H9 (cell line): ENCODE data around the gene RALGPS2. TPM values are rescaled to one million over a fixed set of nuclear protein-coding genes. Genes with fewer than 3 reads are reported as not detected.

Experiments
- DNase-seq: peaks from one replicate; pipeline ENCODE4 v3.0.0-alpha.2; 2017
- H2AFZ ChIP-seq: one replicate; pipeline ENCODE4 v1.6.1; 2013; ENCODE audit warnings: mild to moderate bottlenecking, low read length, control low read depth, moderate library complexity
- H2AK5ac ChIP-seq: 2 replicates; pipeline ENCODE4 v1.6.1; 2013; ENCODE audit warnings: low read length, control low read depth, mixed read lengths; ENCODE audit not compliant: insufficient read length
- H2BK120ac ChIP-seq: one replicate; pipeline ENCODE4 v1.6.1; 2013; ENCODE audit warnings: low read depth, mild to moderate bottlenecking, low read length, control low read depth, inconsistent platforms; ENCODE audit not compliant: poor library complexity, severe bottlenecking
- H2BK12ac ChIP-seq: 2 replicates; pipeline ENCODE4 v1.6.1; 2013; ENCODE audit warnings: low read length, control low read depth, mixed read lengths, low read depth; ENCODE audit not compliant: insufficient read length
- H2BK15ac ChIP-seq: 2 replicates; pipeline ENCODE4 v1.6.1; 2013; ENCODE audit warnings: low read depth, low read length, control low read depth
- H2BK20ac ChIP-seq: one replicate; pipeline ENCODE4 v1.6.1; 2013; ENCODE audit warnings: low read depth, mild to moderate bottlenecking, low read length, control low read depth, inconsistent platforms; ENCODE audit not compliant: poor library complexity, severe bottlenecking
- H2BK5ac ChIP-seq: 2 replicates; pipeline ENCODE4 v1.6.1; 2013; ENCODE audit warnings: low read length, control low read depth, mixed read lengths; ENCODE audit not compliant: insufficient read length
- H3K14ac ChIP-seq: 2 replicates; pipeline ENCODE4 v1.6.1; 2013; ENCODE audit warnings: low read length, control low read depth; ENCODE audit not compliant: insufficient read depth
- H3K18ac ChIP-seq: 2 replicates; pipeline ENCODE4 v1.6.1; 2013; ENCODE audit warnings: low read depth, mild to moderate bottlenecking, mixed read lengths, low read length, control low read depth; ENCODE audit not compliant: insufficient read length
- H3K23ac ChIP-seq: 2 replicates; pipeline ENCODE4 v1.6.1; 2013; ENCODE audit warnings: low read length, control low read depth, mixed read lengths, low read depth; ENCODE audit not compliant: insufficient read length
- H3K23me2 ChIP-seq: 2 replicates; pipeline ENCODE4 v1.6.1; 2013; ENCODE audit warnings: low read depth, mild to moderate bottlenecking, mixed read lengths, low read length, control low read depth; ENCODE audit not compliant: insufficient read length, poor library complexity, severe bottlenecking
- H3K27ac ChIP-seq: 2 replicates; pipeline ENCODE4 v1.5.1; 2013; ENCODE audit warnings: low read length, control low read depth, mixed read lengths, low read depth; ENCODE audit not compliant: insufficient read length
- H3K27me3 ChIP-seq: 2 replicates; pipeline ENCODE4 v1.6.1; 2013; ENCODE audit warnings: low read length, control low read depth, inconsistent platforms; ENCODE audit not compliant: insufficient read depth
- H3K4ac ChIP-seq: 2 replicates; pipeline ENCODE4 v1.6.1; 2013; ENCODE audit warnings: low read depth, mild to moderate bottlenecking, control low read depth, inconsistent platforms, low read length, moderate library complexity
- H3K4me1 ChIP-seq: 2 replicates; pipeline ENCODE4 v1.6.1; 2013; ENCODE audit warnings: low read length, control low read depth, inconsistent platforms; ENCODE audit not compliant: insufficient read depth
- H3K4me2 ChIP-seq: 2 replicates; pipeline ENCODE4 v1.6.1; 2013; ENCODE audit warnings: low read length, control low read depth, mixed read lengths; ENCODE audit not compliant: insufficient read length, insufficient read depth
- H3K56ac ChIP-seq: 2 replicates; pipeline ENCODE4 v1.6.1; 2013; ENCODE audit warnings: low read depth, mild to moderate bottlenecking, mixed read lengths, low read length, control low read depth; ENCODE audit not compliant: insufficient read length
- H3K79me1 ChIP-seq: 2 replicates; pipeline ENCODE4 v1.6.1; 2013; ENCODE audit warnings: low read depth, mild to moderate bottlenecking, moderate library complexity, low read length, control low read depth, inconsistent platforms; ENCODE audit not compliant: insufficient read depth, poor library complexity, severe bottlenecking
- H3K79me2 ChIP-seq: 2 replicates; pipeline ENCODE4 v1.6.1; 2013; ENCODE audit warnings: low read length, control low read depth, inconsistent platforms; ENCODE audit not compliant: insufficient read depth
- H3K9ac ChIP-seq: 2 replicates; pipeline ENCODE4 v1.6.1; 2013; ENCODE audit warnings: low read length, control low read depth, mixed read lengths; ENCODE audit not compliant: insufficient read length; ENCODE audit errors: extremely low read depth
- H3K9me3 ChIP-seq: one replicate; pipeline ENCODE4 v1.6.1; 2013; ENCODE audit warnings: low read depth, low read length, inconsistent platforms; ENCODE audit not compliant: control insufficient read depth
- H3T11ph ChIP-seq: one replicate; pipeline ENCODE4 v1.6.1; 2013; ENCODE audit warnings: mild to moderate bottlenecking, low read length, control low read depth, inconsistent platforms
- H4K20me1 ChIP-seq: one replicate; pipeline ENCODE4 v1.6.1; 2013; ENCODE audit not compliant: control insufficient read depth, insufficient read length, insufficient read depth
- H4K5ac ChIP-seq: 2 replicates; pipeline ENCODE4 v1.6.1; 2013; ENCODE audit warnings: low read depth, mild to moderate bottlenecking, mixed read lengths, low read length, control low read depth; ENCODE audit not compliant: insufficient read length
- H4K8ac ChIP-seq: replicated peaks from 2 replicates; pipeline ENCODE4 v1.6.1; 2013; ENCODE audit warnings: low read length, control low read depth, mixed read lengths, low read depth; ENCODE audit not compliant: insufficient read length
- H4K91ac ChIP-seq: 2 replicates; pipeline ENCODE4 v1.6.1; 2013; ENCODE audit warnings: low read depth, mild to moderate bottlenecking, moderate library complexity, mixed read lengths, low read length, control low read depth; ENCODE audit not compliant: insufficient read length
- H3K27ac Mint-ChIP-seq, 3 experiments: 2 replicates in 2 of 3; 3 replicates in 1 of 3; pipeline ENCODE4 v1.8.0; 2020 to 2021; ENCODE audit warnings: mixed read lengths in 3 of 3, mild to moderate bottlenecking in 1 of 3, moderate library complexity in 1 of 3
- H3K27me3 Mint-ChIP-seq: 2 replicates; pipeline ENCODE4 v1.8.0; 2021; ENCODE audit warnings: low read depth, mild to moderate bottlenecking, moderate library complexity, mixed read lengths
- H3K36me3 Mint-ChIP-seq, 3 experiments: 2 replicates in 2 of 3; 3 replicates in 1 of 3; pipeline ENCODE4 v1.8.0; 2020 to 2021; ENCODE audit warnings: low read depth in 3 of 3, mixed read lengths in 3 of 3; ENCODE audit not compliant: insufficient read depth in 1 of 3
- H3K4me1 Mint-ChIP-seq, 2 experiments: 2 replicates each; pipeline ENCODE4 v1.8.0; 2020; ENCODE audit warnings: mixed read lengths in 2 of 2
- H3K4me3 Mint-ChIP-seq, 2 experiments: 2 replicates in 1 of 2; 3 replicates in 1 of 2; pipeline ENCODE4 v1.8.0; 2020 to 2021; ENCODE audit warnings: mild to moderate bottlenecking in 2 of 2, mixed read lengths in 2 of 2, moderate library complexity in 1 of 2
- H3K9me3 Mint-ChIP-seq, 2 experiments: 2 replicates in 1 of 2; 3 replicates in 1 of 2; pipeline ENCODE4 v1.8.0; 2020; ENCODE audit warnings: mild to moderate bottlenecking in 2 of 2, mixed read lengths in 2 of 2, moderate library complexity in 1 of 2
- WGBS: extraction: QIAGEN DNeasy Blood & Tissue Kit; methylation state at CpG from one replicate; pipeline ENCODE4 v1.1.7; 2013; ENCODE audit warnings: missing lambda C conversion rate, low lambda C conversion rate, mixed read lengths; ENCODE audit not compliant: insufficient read length; ENCODE audit errors: extremely low coverage; 5-methylcytosine and 5-hydroxymethylcytosine counted together
- total RNA-seq: library from RNA; stranded (reverse); gene quantifications from 2 replicates; pipeline ENCODE4 v1.2.1, GENCODE V29; 2021
- TF ChIP-seq, protein P1 (sequence below): fragments of 200-600 bp; sonication (generic); conservative IDR thresholded peaks from 3 replicates; pipeline ENCODE4 v1.8.0; 2021; ENCODE audit warnings: antibody characterized with exemption, mild to moderate bottlenecking

The RALGPS2 gene
- total RNA-seq, 1 experiment from 2014 or later = 32.6 TPM

- no peaks in the 10 kb centered on the region for H3K9me3 ChIP-seq
- H4K5ac ChIP-seq = no peak overlapping the region
- H3K56ac ChIP-seq = no peak overlapping the region
- no peak overlapping the region for H3T11ph ChIP-seq
- no peak overlapping the region for H3K4me2 ChIP-seq
- H3K79me2 ChIP-seq = no peaks in the 10 kb centered on the region
- H2AK5ac ChIP-seq = no peak overlapping the region
- H3K23ac ChIP-seq = no peak overlapping the region
- no peaks in the 10 kb centered on the region for H3K23me2 ChIP-seq
- H4K8ac ChIP-seq = no peak overlapping the region
- H3K36me3 Mint-ChIP-seq = peaks cover 0 to 15% (median 12%) of the 10 kb centered on the region in 3 experiments; a peak in 5 of 7 replicates
- no peaks in the 10 kb centered on the region for H4K20me1 ChIP-seq
- H2BK15ac ChIP-seq = no peak overlapping the region
- H2BK20ac ChIP-seq = no peak overlapping the region
- no peak overlapping the region for H3K14ac ChIP-seq
- no peak overlapping the region for H2AFZ ChIP-seq
- H2BK120ac ChIP-seq = no peak overlapping the region
- H3K4me1 Mint-ChIP-seq = no peaks in the 10 kb centered on the region
- no peak overlapping the region for H3K9ac ChIP-seq
- no peak overlapping the region for H2BK12ac ChIP-seq
- no peak overlapping the region for H3K27ac ChIP-seq
- H3K79me1 ChIP-seq = no peaks in the 10 kb centered on the region
- TF ChIP-seq, protein P1, sequence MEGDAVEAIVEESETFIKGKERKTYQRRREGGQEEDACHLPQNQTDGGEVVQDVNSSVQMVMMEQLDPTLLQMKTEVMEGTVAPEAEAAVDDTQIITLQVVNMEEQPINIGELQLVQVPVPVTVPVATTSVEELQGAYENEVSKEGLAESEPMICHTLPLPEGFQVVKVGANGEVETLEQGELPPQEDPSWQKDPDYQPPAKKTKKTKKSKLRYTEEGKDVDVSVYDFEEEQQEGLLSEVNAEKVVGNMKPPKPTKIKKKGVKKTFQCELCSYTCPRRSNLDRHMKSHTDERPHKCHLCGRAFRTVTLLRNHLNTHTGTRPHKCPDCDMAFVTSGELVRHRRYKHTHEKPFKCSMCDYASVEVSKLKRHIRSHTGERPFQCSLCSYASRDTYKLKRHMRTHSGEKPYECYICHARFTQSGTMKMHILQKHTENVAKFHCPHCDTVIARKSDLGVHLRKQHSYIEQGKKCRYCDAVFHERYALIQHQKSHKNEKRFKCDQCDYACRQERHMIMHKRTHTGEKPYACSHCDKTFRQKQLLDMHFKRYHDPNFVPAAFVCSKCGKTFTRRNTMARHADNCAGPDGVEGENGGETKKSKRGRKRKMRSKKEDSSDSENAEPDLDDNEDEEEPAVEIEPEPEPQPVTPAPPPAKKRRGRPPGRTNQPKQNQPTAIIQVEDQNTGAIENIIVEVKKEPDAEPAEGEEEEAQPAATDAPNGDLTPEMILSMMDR = no peak
- H3K4me3 Mint-ChIP-seq = no peak overlapping the region
- no peak overlapping the region for H3K27ac Mint-ChIP-seq
- no peak overlapping the region for H3K18ac ChIP-seq
- no CpG with 5 or more reads among the region's 4 CpGs for WGBS
- H3K4me1 ChIP-seq = no peaks in the 10 kb centered on the region
- H3K4ac ChIP-seq = no peak overlapping the region
- H3K9me3 Mint-ChIP-seq = no peaks in the 10 kb centered on the region
- H3K27me3 Mint-ChIP-seq = no peaks in the 10 kb centered on the region
- no peak for DNase-seq
- H4K91ac ChIP-seq = no peak overlapping the region
- no peak overlapping the region for H2BK5ac ChIP-seq
- no peaks in the 10 kb centered on the region for H3K27me3 ChIP-seq
Observed at GRCh38 chr1:178885869-178886268, 160.8 kb downstream of the RALGPS2 start.
